ENCODE data around the gene POFUT2. TPM values are rescaled to one million over a fixed set of nuclear protein-coding genes. Genes with fewer than 3 reads are reported as not detected.

The POFUT2 gene
- polyA plus RNA-seq, 1 donor from 2014 or later: 25.4 TPM

DNA sequence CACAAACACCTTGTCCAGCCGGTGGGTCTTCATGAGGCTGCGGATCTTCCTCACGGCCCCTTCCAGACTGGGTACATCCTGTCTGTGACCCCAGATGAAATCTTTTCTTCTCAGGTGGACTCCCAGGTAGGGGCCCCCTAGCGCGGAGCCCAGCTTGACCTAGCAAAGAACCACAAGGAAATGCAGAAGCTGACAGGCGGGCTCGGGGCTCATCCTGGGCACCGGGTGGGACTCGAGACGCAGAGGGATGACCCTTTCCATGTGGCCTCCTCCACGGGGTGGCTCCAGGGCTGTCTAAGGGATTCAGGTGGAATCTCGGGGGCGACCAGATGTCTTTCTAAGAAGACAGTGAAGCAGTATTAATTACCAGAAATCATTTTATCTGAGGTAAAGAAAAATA, 17.8 kb downstream of the POFUT2 start:
- peaks cover 7% of the 10 kb centered on the region for H3K36me3 ChIP-seq (ENCODE audit: insufficient read depth, low read length)
- no peak overlapping the region for H3K9ac ChIP-seq (ENCODE audit: low read length)
- H3F3A ChIP-seq (ENCODE audit: insufficient read depth, low read length, poor library complexity, severe bottlenecking): no peaks in the 10 kb centered on the region
- no peak overlapping the region for H3K4me2 ChIP-seq (ENCODE audit: low read length)
- no peak overlapping the region for H3K27ac ChIP-seq (ENCODE audit: low read length)
- no peaks in the 10 kb centered on the region for H3K79me2 ChIP-seq (replicated peaks; ENCODE audit: insufficient read depth, low read length)
- no peaks in the 10 kb centered on the region for H3K27me3 ChIP-seq (ENCODE audit: insufficient read depth, low read depth, low read length)
- TF ChIP-seq TAF1 (IDR thresholded peaks at IDR 0.05; ENCODE audit: low read depth): no peak
- TF ChIP-seq POLR2AphosphoS5 (IDR thresholded peaks at IDR 0.05): no peak
- TF ChIP-seq, protein P1, sequence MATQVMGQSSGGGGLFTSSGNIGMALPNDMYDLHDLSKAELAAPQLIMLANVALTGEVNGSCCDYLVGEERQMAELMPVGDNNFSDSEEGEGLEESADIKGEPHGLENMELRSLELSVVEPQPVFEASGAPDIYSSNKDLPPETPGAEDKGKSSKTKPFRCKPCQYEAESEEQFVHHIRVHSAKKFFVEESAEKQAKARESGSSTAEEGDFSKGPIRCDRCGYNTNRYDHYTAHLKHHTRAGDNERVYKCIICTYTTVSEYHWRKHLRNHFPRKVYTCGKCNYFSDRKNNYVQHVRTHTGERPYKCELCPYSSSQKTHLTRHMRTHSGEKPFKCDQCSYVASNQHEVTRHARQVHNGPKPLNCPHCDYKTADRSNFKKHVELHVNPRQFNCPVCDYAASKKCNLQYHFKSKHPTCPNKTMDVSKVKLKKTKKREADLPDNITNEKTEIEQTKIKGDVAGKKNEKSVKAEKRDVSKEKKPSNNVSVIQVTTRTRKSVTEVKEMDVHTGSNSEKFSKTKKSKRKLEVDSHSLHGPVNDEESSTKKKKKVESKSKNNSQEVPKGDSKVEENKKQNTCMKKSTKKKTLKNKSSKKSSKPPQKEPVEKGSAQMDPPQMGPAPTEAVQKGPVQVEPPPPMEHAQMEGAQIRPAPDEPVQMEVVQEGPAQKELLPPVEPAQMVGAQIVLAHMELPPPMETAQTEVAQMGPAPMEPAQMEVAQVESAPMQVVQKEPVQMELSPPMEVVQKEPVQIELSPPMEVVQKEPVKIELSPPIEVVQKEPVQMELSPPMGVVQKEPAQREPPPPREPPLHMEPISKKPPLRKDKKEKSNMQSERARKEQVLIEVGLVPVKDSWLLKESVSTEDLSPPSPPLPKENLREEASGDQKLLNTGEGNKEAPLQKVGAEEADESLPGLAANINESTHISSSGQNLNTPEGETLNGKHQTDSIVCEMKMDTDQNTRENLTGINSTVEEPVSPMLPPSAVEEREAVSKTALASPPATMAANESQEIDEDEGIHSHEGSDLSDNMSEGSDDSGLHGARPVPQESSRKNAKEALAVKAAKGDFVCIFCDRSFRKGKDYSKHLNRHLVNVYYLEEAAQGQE (IDR thresholded peaks at IDR 0.05; ENCODE audit: borderline replicate concordance): no peak
- no peak for TF ChIP-seq MXI1 (conservative IDR thresholded peaks at IDR 0.05; ENCODE audit: poor library complexity, severe bottlenecking)
- TF ChIP-seq RAD21 (conservative IDR thresholded peaks at IDR 0.05): no peak
- no peak for TF ChIP-seq EP300 (conservative IDR thresholded peaks at IDR 0.05; ENCODE audit: poor library complexity, severe bottlenecking)
- TF ChIP-seq, protein P2, sequence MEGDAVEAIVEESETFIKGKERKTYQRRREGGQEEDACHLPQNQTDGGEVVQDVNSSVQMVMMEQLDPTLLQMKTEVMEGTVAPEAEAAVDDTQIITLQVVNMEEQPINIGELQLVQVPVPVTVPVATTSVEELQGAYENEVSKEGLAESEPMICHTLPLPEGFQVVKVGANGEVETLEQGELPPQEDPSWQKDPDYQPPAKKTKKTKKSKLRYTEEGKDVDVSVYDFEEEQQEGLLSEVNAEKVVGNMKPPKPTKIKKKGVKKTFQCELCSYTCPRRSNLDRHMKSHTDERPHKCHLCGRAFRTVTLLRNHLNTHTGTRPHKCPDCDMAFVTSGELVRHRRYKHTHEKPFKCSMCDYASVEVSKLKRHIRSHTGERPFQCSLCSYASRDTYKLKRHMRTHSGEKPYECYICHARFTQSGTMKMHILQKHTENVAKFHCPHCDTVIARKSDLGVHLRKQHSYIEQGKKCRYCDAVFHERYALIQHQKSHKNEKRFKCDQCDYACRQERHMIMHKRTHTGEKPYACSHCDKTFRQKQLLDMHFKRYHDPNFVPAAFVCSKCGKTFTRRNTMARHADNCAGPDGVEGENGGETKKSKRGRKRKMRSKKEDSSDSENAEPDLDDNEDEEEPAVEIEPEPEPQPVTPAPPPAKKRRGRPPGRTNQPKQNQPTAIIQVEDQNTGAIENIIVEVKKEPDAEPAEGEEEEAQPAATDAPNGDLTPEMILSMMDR (IDR thresholded peaks at IDR 0.05; ENCODE audit: poor library complexity, severe bottlenecking): no peak
- TF ChIP-seq SMC3 (conservative IDR thresholded peaks at IDR 0.05; ENCODE audit: poor library complexity): no peak
- TF ChIP-seq EZH2 (IDR thresholded peaks at IDR 0.05; ENCODE audit: borderline replicate concordance, insufficient read depth, low read length, poor library complexity, severe bottlenecking): no peak
- no peak overlapping the region for H3K4me3 ChIP-seq (ENCODE audit: low read length)
- no peaks in the 10 kb centered on the region for H4K20me1 ChIP-seq (ENCODE audit: insufficient read depth)
- no peaks in the 10 kb centered on the region for H3K9me3 ChIP-seq (ENCODE audit: low read length)
- no peaks in the 10 kb centered on the region for H3K9me2 ChIP-seq (ENCODE audit: insufficient read depth, low read length)
- no peak overlapping the region for H2AFZ ChIP-seq (ENCODE audit: low read depth, low read length)

DNA sequence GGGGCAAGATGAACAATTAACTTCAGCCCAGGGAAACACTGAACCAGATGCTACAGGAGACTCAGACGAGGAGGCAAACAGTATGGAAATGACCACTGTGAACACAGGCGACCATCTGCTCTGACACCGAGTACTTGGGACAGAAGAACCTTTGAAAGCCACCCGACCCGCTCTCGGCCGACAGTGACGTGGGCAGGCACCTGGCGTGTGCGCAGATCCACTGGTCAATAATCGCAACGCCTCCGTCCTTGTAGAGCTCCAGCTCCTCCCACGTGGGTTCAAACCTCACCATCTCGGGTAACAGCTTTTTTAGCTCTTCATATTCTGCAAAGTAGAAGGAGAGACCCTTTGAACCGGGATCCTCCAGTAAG, 20.3 kb downstream of the POFUT2 start:
- no peak overlapping the region for H3K9ac ChIP-seq (ENCODE audit: low read length)
- H3K4me3 ChIP-seq (ENCODE audit: low read length): no peak overlapping the region
- H2AFZ ChIP-seq (ENCODE audit: low read depth, low read length): no peak overlapping the region
- no peaks in the 10 kb centered on the region for H3K36me3 ChIP-seq (ENCODE audit: insufficient read depth, low read length)
- no peak for TF ChIP-seq SMC3 (conservative IDR thresholded peaks at IDR 0.05; ENCODE audit: poor library complexity)
- no peaks in the 10 kb centered on the region for H3F3A ChIP-seq (ENCODE audit: insufficient read depth, low read length, poor library complexity, severe bottlenecking)
- H3K27ac ChIP-seq (ENCODE audit: low read length): no peak overlapping the region
- H3K9me3 ChIP-seq (ENCODE audit: low read length): no peaks in the 10 kb centered on the region
- H3K27me3 ChIP-seq (ENCODE audit: insufficient read depth, low read depth, low read length): no peaks in the 10 kb centered on the region
- H3K79me2 ChIP-seq (replicated peaks; ENCODE audit: insufficient read depth, low read length): no peaks in the 10 kb centered on the region
- no peaks in the 10 kb centered on the region for H4K20me1 ChIP-seq (ENCODE audit: insufficient read depth)
- H3K9me2 ChIP-seq (ENCODE audit: insufficient read depth, low read length): no peaks in the 10 kb centered on the region
- H3K4me2 ChIP-seq (ENCODE audit: low read length): no peak overlapping the region
